ENCODE measurements around the gene RALB. TPM values are rescaled to one million over a fixed set of nuclear protein-coding genes. Genes with fewer than 3 reads are reported as not detected.

RALB gene
- polyA plus RNA-seq, 2 donors = 37.1 to 62.4 TPM

DNA sequence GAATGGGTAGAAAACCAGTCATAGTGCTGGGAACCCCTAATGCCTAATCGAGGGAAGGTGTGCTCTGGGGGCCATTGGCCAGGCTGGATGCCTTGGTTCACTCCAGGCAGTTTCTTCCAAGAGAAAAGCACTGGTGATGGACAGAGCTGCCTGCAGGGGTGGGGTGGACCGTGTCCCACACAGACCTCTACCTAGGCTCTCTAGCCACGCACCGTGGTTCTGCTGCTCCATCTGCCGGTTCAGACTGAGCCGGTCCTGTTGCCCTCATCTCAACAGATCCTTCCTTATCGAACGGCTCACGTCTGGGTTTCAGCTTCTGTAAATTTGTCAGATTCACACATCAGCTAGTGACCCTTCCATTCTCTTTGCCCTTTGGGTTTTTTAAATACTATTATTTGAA, 46.4 kb downstream of the RALB start:
- H3K9me3 ChIP-seq (ENCODE audit: control insufficient read depth in 2 of 2, insufficient read depth in 1 of 2, low read depth in 1 of 2, low read length in 1 of 2) = no peaks in the 10 kb centered on the region
- peaks cover 0 to 2% of the 10 kb centered on the region in 2 donors for H3K4me1 ChIP-seq (ENCODE audit: control insufficient read depth in 2 of 2, insufficient read depth in 2 of 2, low read length in 1 of 2)
- no peak overlapping the region for H3K27ac ChIP-seq (ENCODE audit: low read depth in 2 of 2, low read length in 1 of 2)
- no peak overlapping the region for H3K4me3 ChIP-seq (ENCODE audit: low read depth in 1 of 2, low read length in 2 of 2)
- H3K27me3 ChIP-seq (ENCODE audit: control insufficient read depth in 1 of 2, insufficient read depth in 2 of 2, low read length in 2 of 2) = no peaks in the 10 kb centered on the region
- peaks cover 0 to 5% of the 10 kb centered on the region in 2 donors for H3K36me3 ChIP-seq (ENCODE audit: control insufficient read depth in 2 of 2, insufficient read depth in 2 of 2, low read length in 1 of 2)
- WGBS, 2 donors = 97 to 98% methylated on average over 9 of the region's 9 CpGs

- Histone ChIP-seq H3K4me3 (ENCODE audit: low read depth in 1 of 2, low read length in 2 of 2) (no peak overlapping the region), H3K9me3 (ENCODE audit: control insufficient read depth in 2 of 2, insufficient read depth in 1 of 2, low read depth in 1 of 2, low read length in 1 of 2) (no peaks in the 10 kb centered on the region), H3K27me3 (ENCODE audit: control insufficient read depth in 1 of 2, insufficient read depth in 2 of 2, low read length in 2 of 2) (no peaks in the 10 kb centered on the region), H3K27ac (ENCODE audit: low read depth in 2 of 2, low read length in 1 of 2) (peak overlapping the region in 1 of 2 donors; percentile 16), H3K36me3 (ENCODE audit: control insufficient read depth in 2 of 2, insufficient read depth in 2 of 2, low read length in 1 of 2) (peaks cover 0 to 4% of the 10 kb centered on the region in 2 donors), H3K4me1 (ENCODE audit: control insufficient read depth in 2 of 2, insufficient read depth in 2 of 2, low read length in 1 of 2) (peaks cover 0 to 2% of the 10 kb centered on the region in 2 donors)
- WGBS, 2 donors = 93 to 94% methylated on average over 6 of the region's 6 CpGs
Measured at GRCh38 chr2:120299561-120299960, 46.9 kb downstream of the RALB start.

GRCh38 chr2:120300385-120300784, 47.7 kb downstream of the RALB start:
- WGBS, 2 donors = 64 to 77% methylated on average over 10 of the region's 10 CpGs
- Histone ChIP-seq H3K27me3 (ENCODE audit: control insufficient read depth in 1 of 2, insufficient read depth in 2 of 2, low read length in 2 of 2) (no peaks in the 10 kb centered on the region), H3K4me1 (ENCODE audit: control insufficient read depth in 2 of 2, insufficient read depth in 2 of 2, low read length in 1 of 2) (peaks cover 0 to 2% of the 10 kb centered on the region in 2 donors), H3K36me3 (ENCODE audit: control insufficient read depth in 2 of 2, insufficient read depth in 2 of 2, low read length in 1 of 2) (peaks cover 1 to 4% of the 10 kb centered on the region in 2 donors), H3K27ac (ENCODE audit: low read depth in 2 of 2, low read length in 1 of 2) (peak overlapping the region; percentile 72 to 84), H3K4me3 (ENCODE audit: low read depth in 1 of 2, low read length in 2 of 2) (no peak overlapping the region), H3K9me3 (ENCODE audit: control insufficient read depth in 2 of 2, insufficient read depth in 1 of 2, low read depth in 1 of 2, low read length in 1 of 2) (no peaks in the 10 kb centered on the region)

DNA sequence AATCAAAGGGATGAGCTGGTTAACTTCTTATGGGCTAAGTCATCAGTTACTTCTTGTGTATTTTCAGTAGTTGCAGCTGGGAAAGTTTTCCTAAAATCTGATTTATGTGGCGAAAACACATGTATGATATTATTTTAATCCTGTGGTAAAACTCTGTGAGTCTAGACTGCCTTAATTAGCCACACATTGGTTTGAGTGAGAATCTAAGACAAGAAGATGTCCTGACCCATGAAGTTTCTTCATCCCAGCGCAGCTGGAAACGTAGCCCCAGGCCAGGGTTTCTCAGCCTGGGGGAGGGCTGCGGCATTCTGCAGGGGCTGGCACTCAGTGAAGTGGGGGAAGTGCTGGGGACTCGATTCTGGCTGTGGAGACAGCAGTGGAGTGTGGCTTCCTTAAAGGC, 48.6 kb downstream of the RALB start:
- H3K36me3 ChIP-seq (ENCODE audit: control insufficient read depth in 2 of 2, insufficient read depth in 2 of 2, low read length in 1 of 2) = peaks cover 3 to 4% of the 10 kb centered on the region in 2 donors
- H3K27me3 ChIP-seq (ENCODE audit: control insufficient read depth in 1 of 2, insufficient read depth in 2 of 2, low read length in 2 of 2) = no peaks in the 10 kb centered on the region
- no peak overlapping the region for H3K27ac ChIP-seq (ENCODE audit: low read depth in 2 of 2, low read length in 1 of 2)
- H3K4me1 ChIP-seq (ENCODE audit: control insufficient read depth in 2 of 2, insufficient read depth in 2 of 2, low read length in 1 of 2) = peaks cover 0 to 2% of the 10 kb centered on the region in 2 donors
- H3K9me3 ChIP-seq (ENCODE audit: control insufficient read depth in 2 of 2, insufficient read depth in 1 of 2, low read depth in 1 of 2, low read length in 1 of 2) = no peaks in the 10 kb centered on the region
- H3K4me3 ChIP-seq (ENCODE audit: low read depth in 1 of 2, low read length in 2 of 2) = no peak overlapping the region
- 93 to 94% methylated on average over 5 of the region's 5 CpGs for WGBS, 2 donors

DNA sequence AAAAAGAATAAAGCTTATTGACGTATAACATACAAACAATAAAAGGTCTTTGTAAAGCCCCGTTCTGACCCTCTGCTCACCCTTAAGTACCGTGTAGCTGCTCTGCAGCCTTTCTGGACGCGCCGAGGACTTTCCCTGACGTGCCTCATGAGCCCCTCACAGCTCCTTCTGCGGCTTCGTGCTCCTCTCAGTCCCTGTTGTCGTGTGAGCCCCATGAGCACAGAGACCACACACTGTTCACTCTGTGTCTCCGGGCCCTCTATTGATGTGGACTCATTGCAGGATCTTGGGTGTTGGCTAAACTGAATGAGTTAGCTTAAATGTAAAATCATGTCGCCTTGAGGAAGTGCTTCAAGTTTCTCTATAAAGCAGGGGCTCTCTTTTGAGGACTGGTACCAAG, 49.6 kb downstream of the RALB start:
- WGBS, 2 donors = 91 to 95% methylated on average over 12 of the region's 12 CpGs
- H3K4me3 ChIP-seq (ENCODE audit: low read depth in 1 of 2, low read length in 2 of 2) = no peak overlapping the region
- no peaks in the 10 kb centered on the region for H3K9me3 ChIP-seq (ENCODE audit: control insufficient read depth in 2 of 2, insufficient read depth in 1 of 2, low read depth in 1 of 2, low read length in 1 of 2)
- no peaks in the 10 kb centered on the region for H3K27me3 ChIP-seq (ENCODE audit: control insufficient read depth in 1 of 2, insufficient read depth in 2 of 2, low read length in 2 of 2)
- peaks cover 0 to 2% of the 10 kb centered on the region in 2 donors for H3K4me1 ChIP-seq (ENCODE audit: control insufficient read depth in 2 of 2, insufficient read depth in 2 of 2, low read length in 1 of 2)
- no peak overlapping the region for H3K27ac ChIP-seq (ENCODE audit: low read depth in 2 of 2, low read length in 1 of 2)
- peaks cover 3 to 4% of the 10 kb centered on the region in 2 donors for H3K36me3 ChIP-seq (ENCODE audit: control insufficient read depth in 2 of 2, insufficient read depth in 2 of 2, low read length in 1 of 2)

- peaks cover 3% of the 10 kb centered on the region in 2 donors for H3K36me3 ChIP-seq (ENCODE audit: control insufficient read depth in 2 of 2, insufficient read depth in 2 of 2, low read length in 1 of 2)
- no peak overlapping the region for H3K27ac ChIP-seq (ENCODE audit: low read depth in 2 of 2, low read length in 1 of 2)
- H3K4me1 ChIP-seq (ENCODE audit: control insufficient read depth in 2 of 2, insufficient read depth in 2 of 2, low read length in 1 of 2) = peaks cover 0 to 2% of the 10 kb centered on the region in 2 donors
- no peaks in the 10 kb centered on the region for H3K9me3 ChIP-seq (ENCODE audit: control insufficient read depth in 2 of 2, insufficient read depth in 1 of 2, low read depth in 1 of 2, low read length in 1 of 2)
- H3K27me3 ChIP-seq (ENCODE audit: control insufficient read depth in 1 of 2, insufficient read depth in 2 of 2, low read length in 2 of 2) = no peaks in the 10 kb centered on the region
- WGBS, 2 donors = 83 to 85% methylated on average over 6 of the region's 6 CpGs
- H3K4me3 ChIP-seq (ENCODE audit: low read depth in 1 of 2, low read length in 2 of 2) = no peak overlapping the region
Measured at GRCh38 chr2:120303177-120303576, 50.5 kb downstream of the RALB start.

GRCh38 chr2:120305296-120305695, 52.6 kb downstream of the RALB start:
- Histone ChIP-seq H3K9me3 (ENCODE audit: control insufficient read depth in 2 of 2, insufficient read depth in 1 of 2, low read depth in 1 of 2, low read length in 1 of 2) (no peaks in the 10 kb centered on the region), H3K27me3 (ENCODE audit: control insufficient read depth in 1 of 2, insufficient read depth in 2 of 2, low read length in 2 of 2) (no peaks in the 10 kb centered on the region)
- 67 to 84% methylated on average over 6 of the region's 6 CpGs for WGBS, 2 donors

DNA sequence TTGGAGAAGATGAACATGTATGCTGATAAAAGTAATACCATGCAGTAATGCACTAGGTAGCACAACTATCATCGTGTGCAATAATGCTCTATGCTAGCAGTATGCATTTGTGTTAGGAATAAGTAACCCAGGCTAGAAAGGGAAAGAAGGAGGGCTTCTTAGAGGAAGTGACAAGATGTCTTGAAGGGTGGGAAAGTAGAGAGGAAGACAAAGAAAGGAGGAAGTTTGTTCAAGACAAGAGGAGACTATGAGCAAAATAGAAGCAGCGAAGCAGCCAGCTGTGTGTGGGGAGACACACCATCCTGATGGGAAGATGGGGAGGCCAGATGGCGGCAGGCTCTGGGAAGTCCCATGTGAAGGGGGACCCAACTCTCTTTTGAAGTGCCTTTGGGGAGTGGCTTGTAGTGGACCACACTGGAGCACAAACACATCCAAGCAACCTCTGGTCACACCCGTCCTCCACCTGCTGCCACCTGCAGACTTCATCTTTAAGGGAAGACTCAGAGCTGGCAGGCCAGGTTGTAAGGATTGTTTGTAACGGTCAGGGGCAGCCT, 53.4 kb downstream of the RALB start:
- H3K9me3 ChIP-seq (ENCODE audit: control insufficient read depth in 2 of 2, insufficient read depth in 1 of 2, low read depth in 1 of 2, low read length in 1 of 2) = no peaks in the 10 kb centered on the region
- H3K36me3 ChIP-seq (ENCODE audit: control insufficient read depth in 2 of 2, insufficient read depth in 2 of 2, low read length in 1 of 2) = peaks cover 2 to 3% of the 10 kb centered on the region in 2 donors
- no peak overlapping the region for H3K27ac ChIP-seq (ENCODE audit: low read depth in 2 of 2, low read length in 1 of 2)
- no peaks in the 10 kb centered on the region for H3K27me3 ChIP-seq (ENCODE audit: control insufficient read depth in 1 of 2, insufficient read depth in 2 of 2, low read length in 2 of 2)
- no peak overlapping the region for H3K4me3 ChIP-seq (ENCODE audit: low read depth in 1 of 2, low read length in 2 of 2)
- no peaks in the 10 kb centered on the region for H3K4me1 ChIP-seq (ENCODE audit: control insufficient read depth in 2 of 2, insufficient read depth in 2 of 2, low read length in 1 of 2)
- WGBS, 2 donors = 93 to 96% methylated on average over 5 of the region's 5 CpGs

More at GRCh38 chr2:120305296-120305695, 52.6 kb downstream of the RALB start:
- Histone ChIP-seq H3K36me3 (ENCODE audit: control insufficient read depth in 2 of 2, insufficient read depth in 2 of 2, low read length in 1 of 2) (peaks cover 2 to 3% of the 10 kb centered on the region in 2 donors), H3K27ac (ENCODE audit: low read depth in 2 of 2, low read length in 1 of 2) (no peak overlapping the region), H3K4me1 (ENCODE audit: control insufficient read depth in 2 of 2, insufficient read depth in 2 of 2, low read length in 1 of 2) (peaks cover 0 to 2% of the 10 kb centered on the region in 2 donors), H3K4me3 (ENCODE audit: low read depth in 1 of 2, low read length in 2 of 2) (no peak overlapping the region)

- Histone ChIP-seq H3K4me3 (ENCODE audit: low read depth in 1 of 2, low read length in 2 of 2) (no peak overlapping the region), H3K36me3 (ENCODE audit: control insufficient read depth in 2 of 2, insufficient read depth in 2 of 2, low read length in 1 of 2) (peaks cover 0 to 3% of the 10 kb centered on the region in 2 donors), H3K9me3 (ENCODE audit: control insufficient read depth in 2 of 2, insufficient read depth in 1 of 2, low read depth in 1 of 2, low read length in 1 of 2) (no peaks in the 10 kb centered on the region), H3K4me1 (ENCODE audit: control insufficient read depth in 2 of 2, insufficient read depth in 2 of 2, low read length in 1 of 2) (no peaks in the 10 kb centered on the region), H3K27me3 (ENCODE audit: control insufficient read depth in 1 of 2, insufficient read depth in 2 of 2, low read length in 2 of 2) (no peaks in the 10 kb centered on the region), H3K27ac (ENCODE audit: low read depth in 2 of 2, low read length in 1 of 2) (no peak overlapping the region)
- 65 to 80% methylated on average over 7 of the region's 7 CpGs for WGBS, 2 donors
Measured at GRCh38 chr2:120307482-120307881, 54.8 kb downstream of the RALB start.
